ENCODE measurements around the gene KCNMA1. TPM values are rescaled to one million over a fixed set of nuclear protein-coding genes. Genes with fewer than 3 reads are reported as not detected.

Gene KCNMA1
- polyA plus RNA-seq, 1 of the 3 experiments (the other 2 are of a cell fraction) = 107 TPM

- POLR2A ChIA-PET = no interaction called here
- Histone ChIP-seq H2AFZ (ENCODE audit: low read depth) (no peak overlapping the region), H3K4me1 (ENCODE audit: control insufficient read depth in 1 of 2, insufficient read depth in 2 of 2, low read depth in 1 of 2, low read length in 1 of 2) (peaks cover 0 to 8% of the 10 kb centered on the region in 2 experiments; a peak in 1 of 4 replicates), H3K27me3 (ENCODE audit: insufficient read depth) (no peaks in the 10 kb centered on the region), H3K27ac (ENCODE audit: low read depth in 2 of 2, low read length in 1 of 2) (no peak overlapping the region), H3K4me2 (no peak overlapping the region), H3F3A (replicated peaks; ENCODE audit: insufficient read depth) (no peaks in the 10 kb centered on the region), H4K20me1 (ENCODE audit: insufficient read depth) (no peaks in the 10 kb centered on the region), H3K9ac (no peak overlapping the region), H3K36me3 (replicated peaks in 1 of 2; ENCODE audit: control insufficient read depth in 1 of 2, insufficient read depth in 2 of 2, low read length in 1 of 2) (peaks cover 0 to 2% of the 10 kb centered on the region in 2 experiments), H3K4me3 (ENCODE audit: low read depth in 2 of 2, low read length in 1 of 2) (no peak overlapping the region), H3K9me2 (no peaks in the 10 kb centered on the region), H3K9me3 (no peaks in the 10 kb centered on the region), H3K79me2 (ENCODE audit: insufficient read depth) (no peaks in the 10 kb centered on the region)
- no peak for DNase-seq
- WGBS (ENCODE audit: low lambda C conversion rate) = 88% methylated on average over 4 of the region's 4 CpGs
- TF ChIP-seq CHD2 (IDR thresholded peaks at IDR 0.05; ENCODE audit: low read length, partially characterized antibody) (no peak), TCF12 (IDR thresholded peaks at IDR 0.05) (no peak), USF2 (IDR thresholded peaks at IDR 0.05; ENCODE audit: borderline replicate concordance, low read depth, low read length) (no peak), MXI1 (IDR thresholded peaks at IDR 0.05; ENCODE audit: low read depth, low read length) (no peak), TEAD4 (IDR thresholded peaks at IDR 0.05; ENCODE audit: borderline replicate concordance, insufficient read depth) (no peak), RFX5 (IDR thresholded peaks at IDR 0.05; ENCODE audit: low read length) (no peak), NFIC (IDR thresholded peaks at IDR 0.05; ENCODE audit: borderline replicate concordance) (no peak), CTCF (IDR thresholded peaks at IDR 0.05) (no peak), SMC3 (IDR thresholded peaks at IDR 0.05; ENCODE audit: low read depth, low read length) (no peak), SIN3A (IDR thresholded peaks at IDR 0.05; ENCODE audit: borderline replicate concordance, low read depth, low read length) (no peak), YY1 (IDR thresholded peaks at IDR 0.05; ENCODE audit: low read depth) (no peak), EZH2phosphoT487 (IDR thresholded peaks at IDR 0.05; ENCODE audit: borderline replicate concordance, low read depth) (no peak)
- TF ChIP-seq, protein P1, sequence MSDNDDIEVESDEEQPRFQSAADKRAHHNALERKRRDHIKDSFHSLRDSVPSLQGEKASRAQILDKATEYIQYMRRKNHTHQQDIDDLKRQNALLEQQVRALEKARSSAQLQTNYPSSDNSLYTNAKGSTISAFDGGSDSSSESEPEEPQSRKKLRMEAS (IDR thresholded peaks at IDR 0.05; ENCODE audit: low read depth) = no peak
- TF ChIP-seq, protein P2, sequence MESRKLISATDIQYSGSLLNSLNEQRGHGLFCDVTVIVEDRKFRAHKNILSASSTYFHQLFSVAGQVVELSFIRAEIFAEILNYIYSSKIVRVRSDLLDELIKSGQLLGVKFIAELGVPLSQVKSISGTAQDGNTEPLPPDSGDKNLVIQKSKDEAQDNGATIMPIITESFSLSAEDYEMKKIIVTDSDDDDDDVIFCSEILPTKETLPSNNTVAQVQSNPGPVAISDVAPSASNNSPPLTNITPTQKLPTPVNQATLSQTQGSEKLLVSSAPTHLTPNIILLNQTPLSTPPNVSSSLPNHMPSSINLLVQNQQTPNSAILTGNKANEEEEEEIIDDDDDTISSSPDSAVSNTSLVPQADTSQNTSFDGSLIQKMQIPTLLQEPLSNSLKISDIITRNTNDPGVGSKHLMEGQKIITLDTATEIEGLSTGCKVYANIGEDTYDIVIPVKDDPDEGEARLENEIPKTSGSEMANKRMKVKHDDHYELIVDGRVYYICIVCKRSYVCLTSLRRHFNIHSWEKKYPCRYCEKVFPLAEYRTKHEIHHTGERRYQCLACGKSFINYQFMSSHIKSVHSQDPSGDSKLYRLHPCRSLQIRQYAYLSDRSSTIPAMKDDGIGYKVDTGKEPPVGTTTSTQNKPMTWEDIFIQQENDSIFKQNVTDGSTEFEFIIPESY (IDR thresholded peaks at IDR 0.05; ENCODE audit: borderline replicate concordance, low read depth) = no peak
- CTCF ChIA-PET = interaction anchor here (0.7 kb wide), 1 partner anchor 288 kb away, joined by 3 read pairs; no protein-coding TSS in a partner anchor
Measured at GRCh38 chr10:77463499-77463898, 174.1 kb downstream of the KCNMA1 start.

Data from SK-N-SH (cell line).